Activated T-helper 9 cell treated with anti-CD3 and anti-CD28 coated beads, Interleukin-2, amount 50 U/mL, for 16 hours (primary cell): Measurements from ENCODE around the gene PRDM16.

ENCODE experiments used
- DNase-seq: peaks from one replicate; pipeline ENCODE4 v3.0.0-alpha.2; 2020; ENCODE audit warnings: low read depth

PRDM16 gene

GRCh38 chr1:3244025-3244926 lies 175.3 kb downstream of the PRDM16 start:
- DNase-seq, result no peak

- DNase-seq, result no peak
These were observed 175.9 kb downstream of the PRDM16 start for GRCh38 chr1:3244927-3245315.

- DNase-seq, result no peak
These were observed 176.3 kb downstream of the PRDM16 start for GRCh38 chr1:3245344-3245743.

GRCh38 chr1:3245768-3246167 lies 176.8 kb downstream of the PRDM16 start:
- no peak for DNase-seq

- DNase-seq, result no peak
These were observed 177.2 kb downstream of the PRDM16 start for GRCh38 chr1:3246251-3246650.

GRCh38 chr1:3247521-3248121 lies 178.6 kb downstream of the PRDM16 start:
- DNase-seq, result no peak

GRCh38 chr1:3248155-3249141 lies 179.4 kb downstream of the PRDM16 start:
- DNase-seq, result no peak

GRCh38 chr1:3249231-3249630 lies 180.2 kb downstream of the PRDM16 start:
- no peak for DNase-seq

GRCh38 chr1:3249631-3250501 lies 180.9 kb downstream of the PRDM16 start:
- DNase-seq, result no peak

GRCh38 chr1:3250624-3251023 lies 181.6 kb downstream of the PRDM16 start:
- no peak for DNase-seq

- DNase-seq, result no peak
These were observed 182.2 kb downstream of the PRDM16 start for GRCh38 chr1:3251099-3251806.

GRCh38 chr1:3251807-3252428 lies 182.9 kb downstream of the PRDM16 start:
- no peak for DNase-seq

GRCh38 chr1:3255680-3256079 lies 186.7 kb downstream of the PRDM16 start:
- no peak for DNase-seq

- no peak for DNase-seq
These were observed 188.8 kb downstream of the PRDM16 start for GRCh38 chr1:3257788-3258187.

GRCh38 chr1:3258386-3259003 lies 189.5 kb downstream of the PRDM16 start:
- DNase-seq, result no peak

GRCh38 chr1:3259020-3259419 lies 190.0 kb downstream of the PRDM16 start:
- DNase-seq, result no peak

- DNase-seq, result no peak
These were observed 192.3 kb downstream of the PRDM16 start for GRCh38 chr1:3261007-3261968.

GRCh38 chr1:3261969-3262579 lies 193.1 kb downstream of the PRDM16 start:
- no peak for DNase-seq
